ENCODE data around the gene FOXJ2. TPM values are rescaled to one million over a fixed set of nuclear protein-coding genes. Genes with fewer than 3 reads are reported as not detected.

Gene FOXJ2
- total RNA-seq, 1 experiment from 2014 or later, result 18.7 TPM

- Mint-ChIP-seq H3K4me3 (ENCODE audit: unreplicated experiment) (peak overlapping the region; percentile 44), H3K36me3 (ENCODE audit: insufficient read depth, unreplicated experiment) (peaks cover 60% of the 10 kb centered on the region), H3K9me3 (ENCODE audit: unreplicated experiment) (no peaks in the 10 kb centered on the region), H3K27me3 (ENCODE audit: insufficient read depth, unreplicated experiment) (no peaks in the 10 kb centered on the region), H3K27ac (ENCODE audit: unreplicated experiment) (peak overlapping the region; percentile 93), H3K4me1 (ENCODE audit: low read depth, unreplicated experiment) (peaks cover 47% of the 10 kb centered on the region)
- Histone ChIP-seq H3K27me3 (replicated peaks; ENCODE audit: control insufficient read depth, insufficient read depth, low read length) (no peaks in the 10 kb centered on the region), H3K4me3 (ENCODE audit: low read depth, low read length) (no peak overlapping the region), H3K36me3 (ENCODE audit: control insufficient read depth, insufficient read depth, low read length) (no peaks in the 10 kb centered on the region; the same call in 1 of the 2 replicates), H3K4me1 (peaks cover 81% of the 10 kb centered on the region), H3K9me3 (no peaks in the 10 kb centered on the region)
- BruUV-seq (replicated peaks), result no TSS peak
- ChIA-PET POLR2A (interaction anchor here (0.6 kb wide), 1 partner anchor 48 kb away, joined by 3 read pairs; no protein-coding TSS in a partner anchor), CTCF (no interaction called here)
- DNase-seq, result peak in 1 of 2 experiments; percentile 30
- no peak for TF ChIP-seq CTCF (IDR thresholded peaks at IDR 0.05; ENCODE audit: insufficient read depth in 1 of 2, low read depth in 1 of 2, low read length in 1 of 2, severe bottlenecking in 1 of 2, unreplicated experiment in 1 of 2)
- intact Hi-C loops (cut with micrococcal nuclease; ENCODE audit: unreplicated experiment), result no loop called here
These were observed 47.6 kb upstream of the FOXJ2 start for GRCh38 chr12:7984900-7985299.

GRCh38 chr12:7985802-7986418 is 46.6 kb upstream of the FOXJ2 start:
- Histone ChIP-seq H3K4me1 (peaks cover 89% of the 10 kb centered on the region), H3K27me3 (replicated peaks; ENCODE audit: control insufficient read depth, insufficient read depth, low read length) (no peaks in the 10 kb centered on the region), H3K36me3 (ENCODE audit: control insufficient read depth, insufficient read depth, low read length) (no peaks in the 10 kb centered on the region; the same call in 1 of the 2 replicates), H3K9me3 (no peaks in the 10 kb centered on the region), H3K4me3 (ENCODE audit: low read depth, low read length) (no peak overlapping the region)
- intact Hi-C loops (cut with micrococcal nuclease; ENCODE audit: unreplicated experiment), result no loop called here
- BruUV-seq (replicated peaks), result no TSS peak
- ChIA-PET CTCF (no interaction called here), POLR2A (interaction anchor here (0.6 to 1.2 kb wide), 3 partner anchors 13 to 49 kb away, joined by 3 to 13 read pairs (median 5); partner anchors contain the start of gene SLC2A3)
- peak overlapping the region; percentile 93 for H3K27ac Mint-ChIP-seq (ENCODE audit: unreplicated experiment)
- H3K4me1 Mint-ChIP-seq (ENCODE audit: low read depth, unreplicated experiment), result peaks cover 56% of the 10 kb centered on the region
- peaks cover 65% of the 10 kb centered on the region for H3K36me3 Mint-ChIP-seq (ENCODE audit: insufficient read depth, unreplicated experiment)
- H3K9me3 Mint-ChIP-seq (ENCODE audit: unreplicated experiment), result no peaks in the 10 kb centered on the region
- H3K27me3 Mint-ChIP-seq (ENCODE audit: insufficient read depth, unreplicated experiment), result no peaks in the 10 kb centered on the region
- no peak for TF ChIP-seq CTCF (IDR thresholded peaks at IDR 0.05; ENCODE audit: insufficient read depth in 1 of 2, low read depth in 1 of 2, low read length in 1 of 2, severe bottlenecking in 1 of 2, unreplicated experiment in 1 of 2)
- DNase-seq, result peak in 1 of 2 experiments; percentile 54
- no peak overlapping the region for H3K4me3 Mint-ChIP-seq (ENCODE audit: unreplicated experiment)

GRCh38 chr12:7989827-7990491 is 42.6 kb upstream of the FOXJ2 start:
- Mint-ChIP-seq H3K36me3 (ENCODE audit: insufficient read depth, unreplicated experiment) (peaks cover 25% of the 10 kb centered on the region), H3K27me3 (ENCODE audit: insufficient read depth, unreplicated experiment) (no peaks in the 10 kb centered on the region), H3K4me3 (ENCODE audit: unreplicated experiment) (peak overlapping the region; percentile 52), H3K4me1 (ENCODE audit: low read depth, unreplicated experiment) (peaks cover 31% of the 10 kb centered on the region), H3K9me3 (ENCODE audit: unreplicated experiment) (no peaks in the 10 kb centered on the region), H3K27ac (ENCODE audit: unreplicated experiment) (peak overlapping the region; percentile 82)
- intact Hi-C loops (cut with micrococcal nuclease; ENCODE audit: unreplicated experiment), result loop anchor here (1.0 to 5.0 kb wide), 4 partner anchors 20 to 283 kb away; no protein-coding TSS in a partner anchor
- Histone ChIP-seq H3K9me3 (no peaks in the 10 kb centered on the region), H3K27me3 (replicated peaks; ENCODE audit: control insufficient read depth, insufficient read depth, low read length) (no peaks in the 10 kb centered on the region), H3K4me3 (ENCODE audit: low read depth, low read length) (no peak overlapping the region), H3K36me3 (ENCODE audit: control insufficient read depth, insufficient read depth, low read length) (no peaks in the 10 kb centered on the region; the same call in 1 of the 2 replicates), H3K4me1 (peaks cover 94% of the 10 kb centered on the region)
- ChIA-PET POLR2A (interaction anchor here (0.6 to 1.0 kb wide), 4 partner anchors 17 to 67 kb away, joined by 4 read pairs; no protein-coding TSS in a partner anchor), CTCF (no interaction called here)
- DNase-seq, result peak; percentile 71 to 85
- no peak for TF ChIP-seq CTCF (IDR thresholded peaks at IDR 0.05; ENCODE audit: insufficient read depth in 1 of 2, low read depth in 1 of 2, low read length in 1 of 2, severe bottlenecking in 1 of 2, unreplicated experiment in 1 of 2)
- TSS peak; percentile 96 for BruUV-seq (replicated peaks)

Measured in Caco-2 (cell line).